AG04449 (cell line): ENCODE data around the gene MYO1E.
A peak's percentile ranks its signal among the peaks of the same experiment; 100 is the strongest.

ENCODE experiments used
- CTCF ChIA-PET: fragments of 350-600 bp; formaldehyde crosslinking; extraction: SDS; loops from one replicate; lab custom pipeline; 2021; ENCODE audit warnings: antibody characterized with exemption; lab: Yijun Ruan, JAX
- POLR2A ChIA-PET: fragments of 400-600, 350-600 bp; formaldehyde crosslinking; extraction: SDS; loops from one replicate; lab custom pipeline; 2020; ENCODE audit warnings: antibody characterized with exemption, inconsistent platforms; lab: Yijun Ruan, JAX
- DNase-seq: peaks from one replicate; pipeline ENCODE4 v3.0.0-alpha.2; 2010; ENCODE audit warnings: low read depth, low spot score
- H3K4me3 ChIP-seq: 2 replicates; pipeline ENCODE4 v1.5.1; 2011; ENCODE audit warnings: low read depth, mild to moderate bottlenecking, control low read depth, low read length
- TF ChIP-seq, protein P1 (sequence below): IDR thresholded peaks from one replicate; pipeline ENCODE4 v1.5.1; 2011; ENCODE audit warnings: mild to moderate bottlenecking, moderate library complexity, low read length, control low read depth, inconsistent platforms; ENCODE audit not compliant: insufficient read depth; ENCODE audit errors: missing control alignments

Gene MYO1E

DNA sequence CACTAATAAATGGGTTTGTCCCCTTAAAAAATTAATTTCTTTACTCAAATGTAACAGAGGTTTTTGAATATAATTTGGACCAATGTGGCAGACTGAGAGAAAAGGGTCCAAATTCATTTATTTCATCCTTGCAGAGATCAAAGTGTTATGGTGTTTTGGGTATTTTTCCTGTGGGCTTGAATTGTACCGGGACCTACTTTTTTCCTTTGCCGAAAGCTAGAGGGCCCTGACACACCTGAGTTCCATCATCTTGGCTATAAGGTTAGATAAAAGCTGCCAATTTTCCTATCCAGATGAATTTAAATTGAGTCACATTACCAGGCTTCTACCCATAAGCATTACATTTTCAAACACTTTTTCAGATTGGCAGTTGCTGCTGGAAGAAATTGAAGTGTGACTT, 266.8 kb downstream of the MYO1E start:
- POLR2A ChIA-PET, result no interaction called here
- TF ChIP-seq, protein P1, sequence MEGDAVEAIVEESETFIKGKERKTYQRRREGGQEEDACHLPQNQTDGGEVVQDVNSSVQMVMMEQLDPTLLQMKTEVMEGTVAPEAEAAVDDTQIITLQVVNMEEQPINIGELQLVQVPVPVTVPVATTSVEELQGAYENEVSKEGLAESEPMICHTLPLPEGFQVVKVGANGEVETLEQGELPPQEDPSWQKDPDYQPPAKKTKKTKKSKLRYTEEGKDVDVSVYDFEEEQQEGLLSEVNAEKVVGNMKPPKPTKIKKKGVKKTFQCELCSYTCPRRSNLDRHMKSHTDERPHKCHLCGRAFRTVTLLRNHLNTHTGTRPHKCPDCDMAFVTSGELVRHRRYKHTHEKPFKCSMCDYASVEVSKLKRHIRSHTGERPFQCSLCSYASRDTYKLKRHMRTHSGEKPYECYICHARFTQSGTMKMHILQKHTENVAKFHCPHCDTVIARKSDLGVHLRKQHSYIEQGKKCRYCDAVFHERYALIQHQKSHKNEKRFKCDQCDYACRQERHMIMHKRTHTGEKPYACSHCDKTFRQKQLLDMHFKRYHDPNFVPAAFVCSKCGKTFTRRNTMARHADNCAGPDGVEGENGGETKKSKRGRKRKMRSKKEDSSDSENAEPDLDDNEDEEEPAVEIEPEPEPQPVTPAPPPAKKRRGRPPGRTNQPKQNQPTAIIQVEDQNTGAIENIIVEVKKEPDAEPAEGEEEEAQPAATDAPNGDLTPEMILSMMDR, result no peak
- CTCF ChIA-PET, result interaction anchor here (1.2 to 1.5 kb wide), 2 partner anchors 119 to 126 kb away, joined by 3 to 5 read pairs; partner anchors contain the start of gene RNF111
- no peak for DNase-seq
- peak overlapping the region; percentile 98 for H3K4me3 ChIP-seq

GRCh38 chr15:59104912-59105732, 267.5 kb downstream of the MYO1E start, which contains the start of gene CCNB2:
CCNB2 (plus strand) TSS chr15:59105146; CDS start chr15:59105269, 123 bp downstream.
- TF ChIP-seq, protein P1, result no peak
- CTCF ChIA-PET, result interaction anchor here (1.5 kb wide), 1 partner anchor 125 kb away, joined by 5 read pairs; no protein-coding TSS in a partner anchor
- peak; percentile 52 for DNase-seq
- POLR2A ChIA-PET, result no interaction called here
- H3K4me3 ChIP-seq, result peak within 1 kb of the TSS; percentile 98

DNA sequence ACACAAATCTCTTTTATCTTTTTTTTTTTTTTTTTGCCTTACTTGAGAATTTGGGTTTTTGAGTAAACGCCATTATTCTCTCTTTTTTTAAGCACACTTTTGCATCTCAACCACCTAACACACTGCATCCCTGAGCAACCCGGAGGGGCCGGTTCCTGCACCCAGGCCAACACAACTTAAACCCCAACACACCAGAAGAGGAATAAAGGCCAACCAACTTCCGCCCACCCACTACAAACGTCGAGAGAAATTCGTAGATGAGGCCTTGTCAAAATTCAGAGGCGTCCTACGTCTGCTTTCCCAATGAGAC, 268.1 kb downstream of the MYO1E start:
- POLR2A ChIA-PET, result no interaction called here
- CTCF ChIA-PET, result no interaction called here
- TF ChIP-seq, protein P1, result no peak
- DNase-seq, result no peak
- peak overlapping the region; percentile 98 for H3K4me3 ChIP-seq

- H3K4me3 ChIP-seq, result no peak overlapping the region
- ChIA-PET POLR2A (no interaction called here), CTCF (no interaction called here)
- TF ChIP-seq, protein P1, result no peak
- DNase-seq, result no peak
Measured at GRCh38 chr15:59099162-59099685, 273.4 kb downstream of the MYO1E start.

- ChIA-PET CTCF (interaction anchor here (0.7 kb wide), 1 partner anchor 131 kb away, joined by 3 read pairs; no protein-coding TSS in a partner anchor), POLR2A (no interaction called here)
- H3K4me3 ChIP-seq, result no peak overlapping the region
- no peak for DNase-seq
- TF ChIP-seq, protein P1, result no peak
Measured at GRCh38 chr15:59096429-59096828, 276.2 kb downstream of the MYO1E start.

GRCh38 chr15:59094077-59094476, 278.6 kb downstream of the MYO1E start:
- TF ChIP-seq, protein P1, result no peak
- POLR2A ChIA-PET, result no interaction called here
- CTCF ChIA-PET, result no interaction called here
- DNase-seq, result no peak
- H3K4me3 ChIP-seq, result no peak overlapping the region
